GM19397 (cell line): Measurements from ENCODE around the gene AXIN1.
A peak's percentile ranks its signal among the peaks of the same experiment; 100 is the strongest.
"Not testable (repeated sequence)": the region's sequence is repeated elsewhere in the genome, so short reads cannot be mapped to it uniquely, and the experiment has no call there.

Experiments
- ATAC-seq: cut with Tn5 transposase; IDR thresholded peaks from one replicate; pipeline ENCODE4 v1.9.1; 2021; ENCODE audit warnings: mild to moderate bottlenecking, moderate library complexity; ENCODE audit not compliant: unreplicated experiment

The AXIN1 gene

DNA sequence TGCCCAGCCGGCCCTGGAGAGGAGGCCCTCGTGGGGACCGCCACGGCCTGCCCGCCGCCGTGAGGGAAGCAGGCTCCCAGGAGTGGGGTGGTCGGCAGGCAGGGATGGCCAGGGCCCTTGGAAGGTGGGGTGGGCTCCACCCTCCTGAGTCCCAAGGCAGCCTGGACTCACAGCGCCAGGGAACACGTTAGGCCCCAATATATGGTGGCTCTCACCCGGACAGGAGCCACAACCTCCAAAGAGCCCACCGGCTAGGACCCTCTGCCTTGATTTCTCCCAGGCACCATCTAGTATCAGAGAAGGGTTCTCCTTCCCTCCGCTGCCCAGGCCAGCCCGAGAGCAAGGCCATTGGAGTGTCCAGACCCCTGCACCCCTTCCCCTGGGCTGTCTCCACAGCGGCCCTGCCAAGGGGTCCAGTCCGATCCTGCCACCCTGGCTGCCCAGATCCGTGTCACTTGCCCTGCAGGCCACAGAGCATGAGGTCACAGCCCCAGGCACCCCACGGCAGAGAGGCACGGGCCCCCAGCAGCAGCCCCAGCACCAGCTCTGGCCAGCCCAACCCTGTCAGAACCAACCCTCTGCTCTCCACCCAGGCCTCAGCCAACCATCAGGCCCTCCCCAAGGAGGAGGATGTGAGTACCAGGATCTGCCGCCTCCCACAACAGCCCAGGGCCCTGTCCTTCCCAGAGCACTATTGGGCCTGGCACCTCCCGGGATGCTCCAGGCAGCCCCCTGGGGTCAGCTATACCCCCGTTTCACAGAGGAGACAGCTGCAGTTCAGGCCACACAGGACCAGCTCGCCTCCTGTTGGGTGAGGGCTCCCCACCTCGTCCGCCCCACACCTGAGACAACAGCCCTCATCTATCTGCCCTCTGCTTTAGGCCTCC lies 1.1 kb upstream of the AXIN1 start:
- peak; percentile 1 for ATAC-seq

DNA sequence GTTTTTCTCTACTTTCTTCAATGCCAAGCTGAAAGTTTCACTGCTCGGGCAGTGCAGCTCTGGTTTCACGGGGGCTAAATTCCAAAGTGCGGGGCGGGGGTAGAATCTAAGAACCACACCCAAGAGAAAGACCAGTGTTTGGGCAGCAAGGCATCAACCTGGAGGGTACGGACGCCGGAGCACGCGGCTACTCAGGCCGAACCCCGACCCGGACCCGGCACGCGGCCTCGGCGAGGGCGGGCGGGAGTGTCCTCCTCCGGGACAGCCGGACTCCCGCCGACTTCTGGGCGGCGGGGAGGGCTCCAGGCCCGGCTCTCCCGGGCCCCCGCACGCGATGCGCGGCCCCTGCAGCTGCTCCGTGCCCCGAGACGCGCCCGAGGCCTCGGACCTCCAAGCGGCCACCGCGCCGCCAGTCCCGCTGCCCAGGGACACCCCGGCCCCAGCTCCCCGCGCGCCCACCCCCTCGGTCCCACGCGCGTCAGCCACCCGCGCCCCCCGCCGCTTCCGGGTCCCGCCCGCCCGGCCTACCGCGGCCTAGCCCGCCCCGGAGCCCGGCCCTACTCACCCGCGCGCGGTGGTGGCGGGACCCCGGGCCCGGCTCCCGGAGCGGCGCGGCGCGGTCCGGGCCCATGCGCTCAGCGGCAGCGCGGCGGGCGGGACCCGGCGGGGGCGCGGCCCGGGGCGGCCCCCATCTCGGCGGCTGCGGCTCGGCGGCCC lies 561 bp downstream of the AXIN1 start:
- ATAC-seq = peak; percentile 10

DNA sequence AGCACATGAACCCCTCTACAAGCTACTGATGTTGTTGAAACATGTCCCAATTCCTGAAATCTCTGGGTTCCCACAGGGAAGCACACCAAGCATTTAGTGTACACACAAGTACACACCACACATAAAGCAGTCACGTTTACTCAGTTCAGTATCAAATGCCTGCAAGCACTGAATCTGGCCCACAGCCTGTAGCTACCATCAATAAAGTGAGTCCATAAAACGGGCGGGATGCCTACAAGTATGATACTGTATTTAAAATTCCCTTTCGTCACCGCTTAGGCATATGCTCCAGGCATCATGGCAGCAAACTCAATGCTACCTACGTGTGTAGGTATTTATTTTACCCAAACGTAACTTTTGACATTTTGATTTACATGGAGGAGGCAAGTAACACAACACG lies 2.3 kb downstream of the AXIN1 start:
- ATAC-seq = no peak

DNA sequence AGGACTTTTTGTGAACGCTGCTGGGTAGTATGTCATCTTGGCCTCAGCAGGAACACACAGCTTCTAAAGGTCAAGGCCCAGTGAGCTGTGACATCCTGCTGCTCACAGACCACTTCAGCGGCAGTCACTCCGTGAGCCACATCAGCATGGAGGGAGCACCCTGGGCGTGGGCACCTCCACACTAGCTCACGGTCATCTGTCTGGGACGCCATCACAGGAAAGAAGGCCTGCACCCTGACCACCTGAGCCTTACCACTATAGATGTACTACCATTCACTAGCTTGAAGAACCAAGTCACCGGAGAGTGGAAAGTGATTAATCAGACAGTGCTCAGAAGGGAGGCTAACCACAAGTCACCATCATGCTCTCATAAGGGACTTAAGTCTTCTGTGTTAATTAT lies 3.3 kb downstream of the AXIN1 start:
- ATAC-seq = no peak

DNA sequence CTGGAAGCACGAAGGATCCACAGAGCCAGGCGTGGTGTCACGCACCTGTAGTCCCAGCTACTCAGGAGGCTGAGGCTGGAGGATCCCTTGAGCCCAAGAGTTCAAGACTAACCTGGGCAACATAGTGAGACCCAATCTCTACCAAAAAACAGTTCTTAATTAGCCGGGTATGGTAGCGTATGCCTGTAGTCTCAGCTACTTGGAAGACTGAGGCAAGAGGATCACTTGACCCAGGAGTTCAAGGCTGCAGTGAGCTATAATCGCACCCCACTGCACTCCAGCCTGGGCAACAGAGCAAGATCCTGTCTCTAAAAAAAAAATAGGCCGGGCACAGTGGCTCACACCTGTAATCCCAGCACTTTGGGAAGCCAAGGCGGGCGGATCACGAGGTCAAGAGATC lies 4.0 kb downstream of the AXIN1 start:
- not testable (repeated sequence) for ATAC-seq

DNA sequence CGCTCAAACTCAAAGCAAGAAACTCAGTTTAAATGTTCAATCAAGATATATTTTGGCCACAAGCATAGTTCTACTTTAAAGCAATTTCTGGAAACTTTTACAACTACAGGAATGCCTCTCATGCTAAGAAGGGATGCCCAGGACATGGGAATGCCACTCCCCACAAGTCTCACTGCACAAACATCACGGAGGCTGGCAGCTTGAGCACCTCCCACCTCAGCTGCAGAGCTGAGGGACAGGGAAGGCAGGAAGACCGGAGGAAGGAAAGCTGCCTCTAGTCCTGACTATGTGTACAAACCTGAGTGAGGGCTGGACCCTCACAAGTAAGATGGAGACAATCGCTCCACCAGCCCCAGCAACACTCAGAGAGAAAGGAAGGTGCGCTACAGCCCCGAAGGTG lies 5.3 kb downstream of the AXIN1 start:
- no peak for ATAC-seq

DNA sequence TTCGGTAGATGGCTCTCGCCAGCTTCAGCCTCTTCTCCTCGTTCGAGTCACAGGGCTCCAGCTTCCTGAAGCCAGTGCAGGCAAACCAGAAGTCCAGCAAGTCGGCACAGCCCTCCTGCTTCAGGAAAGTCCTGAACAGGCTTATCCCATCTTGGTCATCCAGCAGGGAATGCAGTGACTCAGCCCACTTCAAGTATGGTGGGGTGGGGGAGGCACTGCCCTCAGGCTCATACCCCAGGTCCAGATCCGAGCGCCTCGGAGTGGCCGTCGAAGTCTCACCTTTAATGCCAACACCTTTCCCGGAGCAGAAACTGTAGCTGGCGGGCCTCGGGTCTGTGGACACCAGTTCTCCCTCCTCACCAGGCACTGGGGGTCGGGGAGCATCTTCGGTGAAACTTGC lies 5.9 kb downstream of the AXIN1 start:
- ATAC-seq = no peak

DNA sequence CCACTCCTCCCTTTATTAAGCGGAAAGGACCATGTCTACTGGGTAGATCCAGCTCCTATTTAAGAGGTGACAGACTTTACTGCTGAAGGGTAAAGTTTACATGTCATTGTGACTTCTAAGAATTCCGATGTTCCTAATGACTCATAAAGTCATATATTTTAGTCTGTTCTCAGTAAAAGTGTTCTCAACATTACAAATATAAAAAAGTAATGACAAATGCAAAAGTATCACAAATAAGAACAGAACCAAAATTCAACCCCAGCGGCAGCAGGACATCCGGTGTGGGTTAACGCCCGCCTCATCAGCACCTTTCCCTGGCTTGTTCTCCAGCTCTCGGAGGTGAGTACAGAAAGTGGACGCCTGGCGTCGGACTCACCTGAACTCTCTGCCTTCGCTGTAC lies 6.8 kb downstream of the AXIN1 start:
- ATAC-seq = no peak

DNA sequence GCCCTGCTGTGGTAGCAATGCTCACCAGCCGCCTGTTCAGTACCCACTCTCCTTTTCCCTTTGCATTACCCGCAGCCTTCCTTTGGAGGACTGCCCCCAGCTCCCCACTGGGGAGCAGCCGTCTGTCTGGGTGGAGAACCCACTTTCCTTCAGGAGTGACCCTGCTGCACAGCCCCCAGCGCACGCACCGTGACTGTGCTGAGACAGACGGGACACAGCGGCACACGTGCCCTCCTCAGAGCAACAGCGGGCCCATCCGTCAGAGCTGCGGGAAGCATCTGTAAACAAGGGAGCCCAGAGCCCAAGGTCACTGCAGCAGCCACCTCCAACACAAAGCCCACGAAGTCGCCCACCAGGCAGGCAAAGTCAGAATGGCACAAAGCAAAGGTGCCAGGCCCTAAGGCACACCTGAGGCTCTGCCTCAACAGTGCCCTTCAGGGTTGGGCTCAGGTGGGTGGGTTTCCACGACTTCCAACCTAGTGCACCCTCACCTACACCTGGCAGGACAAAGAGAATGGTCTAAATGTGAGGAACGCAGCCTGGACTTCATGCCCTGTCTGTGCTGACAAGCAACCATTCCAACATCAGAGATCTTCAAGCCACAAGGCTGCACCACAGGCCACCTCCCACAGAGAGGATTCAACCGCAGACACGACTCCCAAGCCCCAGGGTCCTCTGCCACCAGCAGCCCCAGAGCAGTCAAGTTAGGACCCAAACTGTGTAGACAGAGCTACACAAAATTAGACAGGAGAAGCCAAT lies 9.9 kb downstream of the AXIN1 start:
- no peak for ATAC-seq

DNA sequence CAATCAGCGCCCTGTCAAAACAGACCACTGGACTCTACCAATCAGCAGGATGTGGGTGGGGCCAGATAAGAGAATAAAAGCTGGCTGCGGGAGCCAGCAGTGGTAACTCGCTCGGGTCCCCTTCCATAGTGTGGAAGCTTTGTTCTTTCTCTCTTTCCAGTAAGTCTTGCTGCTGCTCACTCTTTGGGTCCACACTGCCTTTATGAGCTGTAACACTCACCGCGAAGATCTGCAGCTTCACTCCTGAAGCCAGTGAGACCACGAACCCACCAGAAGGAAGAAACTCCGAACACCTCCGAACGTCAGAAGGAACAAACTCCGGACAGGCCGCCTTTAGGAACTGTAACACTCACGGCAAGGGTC lies 10.6 kb downstream of the AXIN1 start:
- not testable (repeated sequence) for ATAC-seq

DNA sequence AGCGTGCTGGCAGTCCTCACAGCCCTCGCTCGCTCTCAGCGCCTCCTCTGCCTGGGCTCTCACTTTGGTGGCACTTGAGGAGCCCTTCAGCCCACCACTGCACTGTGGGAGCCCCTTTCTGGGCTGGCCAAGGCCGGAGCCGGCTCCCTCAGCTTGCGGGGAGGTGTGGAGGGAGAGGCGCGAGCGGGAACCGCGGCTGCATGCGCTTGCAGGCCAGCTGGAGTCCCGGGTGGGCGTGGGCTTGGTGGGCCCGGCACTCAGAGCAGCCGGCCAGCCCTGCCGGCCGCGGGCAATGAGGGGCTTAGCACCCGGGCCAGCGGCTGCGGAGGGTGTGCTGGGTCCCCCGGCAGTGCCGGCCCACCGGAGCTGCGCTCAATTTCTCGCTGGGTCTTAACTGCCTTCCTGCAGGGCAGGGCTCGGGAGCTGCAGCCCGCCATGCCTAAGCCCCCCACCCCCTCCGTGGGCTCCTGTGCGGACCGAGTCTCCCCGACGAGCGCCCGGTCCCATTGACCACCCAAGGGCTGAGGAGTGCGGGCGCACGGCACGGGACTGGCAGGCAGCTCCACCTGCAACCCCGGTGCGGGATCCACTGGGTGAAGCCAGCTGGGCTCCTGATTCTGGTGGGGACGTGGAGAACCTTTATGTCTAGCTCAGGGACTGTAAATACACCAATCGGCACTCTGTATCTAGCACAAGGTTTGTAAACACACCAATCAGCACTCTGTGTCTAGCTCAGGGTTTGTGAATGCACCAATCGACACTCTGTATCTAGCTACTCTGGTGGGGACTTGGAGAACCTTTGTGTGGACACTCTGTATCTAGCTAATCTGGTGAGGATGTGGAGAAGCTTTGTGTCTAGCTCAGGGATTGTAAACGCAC lies 11.2 kb downstream of the AXIN1 start:
- not testable (repeated sequence) for ATAC-seq

DNA sequence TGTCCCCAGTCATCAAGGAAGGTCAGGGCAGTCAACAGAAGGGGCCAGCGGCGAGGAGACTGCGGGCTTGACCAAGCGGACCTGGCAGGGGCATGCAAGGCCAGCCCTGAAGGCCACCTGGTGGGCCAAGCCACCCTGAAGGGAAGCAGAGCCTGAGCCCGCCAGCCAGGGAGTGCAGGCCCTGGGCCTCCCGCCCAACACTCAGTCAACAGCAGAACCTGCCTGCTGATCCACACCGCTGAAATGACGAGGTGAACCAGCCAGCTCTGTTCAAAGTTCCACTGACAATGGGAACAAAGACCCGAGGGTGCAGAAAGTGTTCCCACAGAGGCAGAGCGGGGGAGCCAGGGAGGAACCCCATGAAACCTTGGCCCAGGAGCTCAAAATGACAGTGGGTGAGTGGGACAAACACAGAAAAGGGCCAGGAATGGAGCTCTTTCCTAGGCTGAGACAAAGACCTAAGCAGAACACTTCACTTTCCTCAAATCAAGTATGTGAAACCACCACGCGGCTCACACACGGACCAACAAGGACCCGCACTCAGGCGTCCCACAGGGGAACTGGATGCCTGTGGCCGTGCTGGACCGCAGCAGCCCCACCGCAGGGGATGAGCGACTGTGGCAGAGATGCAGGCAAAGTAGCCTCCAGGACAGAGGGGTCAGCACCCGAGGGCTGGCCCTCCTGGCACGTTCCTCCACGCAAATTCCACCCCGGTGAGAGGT lies 12.0 kb downstream of the AXIN1 start:
- no peak for ATAC-seq

DNA sequence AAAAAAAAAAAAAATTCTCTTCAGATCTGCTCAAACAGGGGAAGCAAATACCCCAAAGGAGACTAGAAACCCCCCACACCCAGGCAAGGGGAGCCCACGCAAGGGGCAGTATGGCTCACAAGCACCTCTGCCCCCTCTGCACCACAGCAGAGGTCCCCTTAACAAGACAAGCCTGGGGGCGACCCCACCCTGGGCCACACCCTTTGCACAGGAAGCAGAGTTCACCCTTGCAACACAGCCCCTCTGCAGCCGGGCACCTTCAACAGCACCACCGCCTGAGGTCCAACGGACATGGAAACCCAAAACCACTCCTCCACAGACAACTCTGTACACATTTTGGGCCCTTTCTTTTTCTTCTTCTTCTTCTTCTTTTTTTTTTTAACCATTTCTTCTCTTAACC lies 12.8 kb downstream of the AXIN1 start:
- ATAC-seq = no peak

DNA sequence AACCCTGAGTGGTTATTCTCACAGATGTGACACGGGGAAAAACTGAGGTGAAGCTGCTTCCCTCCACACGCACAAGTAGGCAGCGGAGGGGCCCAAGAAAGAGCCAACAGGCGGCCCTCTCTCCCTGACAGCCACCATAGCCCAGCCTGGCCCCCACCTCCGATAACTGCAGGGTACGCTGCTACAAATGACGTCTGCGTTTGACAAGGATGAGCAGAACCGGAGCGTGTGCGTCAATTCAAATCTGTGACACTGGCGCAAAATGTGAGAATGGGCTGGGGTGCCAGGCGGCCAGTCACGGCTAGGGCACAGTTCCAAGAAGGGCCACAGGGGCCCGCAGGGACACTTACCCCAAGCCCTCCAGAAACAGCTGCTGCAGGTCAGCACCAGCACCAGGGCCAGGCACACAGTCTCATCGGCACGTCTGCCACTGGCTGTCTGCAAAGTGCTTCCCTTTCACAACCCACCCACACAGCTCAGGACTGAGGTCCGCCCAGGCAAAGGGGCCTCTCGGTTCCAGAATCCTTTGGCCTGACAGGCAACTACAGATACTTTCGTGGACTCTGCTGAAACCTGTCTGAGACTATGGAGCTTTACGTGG lies 14.4 kb downstream of the AXIN1 start:
- ATAC-seq = no peak

DNA sequence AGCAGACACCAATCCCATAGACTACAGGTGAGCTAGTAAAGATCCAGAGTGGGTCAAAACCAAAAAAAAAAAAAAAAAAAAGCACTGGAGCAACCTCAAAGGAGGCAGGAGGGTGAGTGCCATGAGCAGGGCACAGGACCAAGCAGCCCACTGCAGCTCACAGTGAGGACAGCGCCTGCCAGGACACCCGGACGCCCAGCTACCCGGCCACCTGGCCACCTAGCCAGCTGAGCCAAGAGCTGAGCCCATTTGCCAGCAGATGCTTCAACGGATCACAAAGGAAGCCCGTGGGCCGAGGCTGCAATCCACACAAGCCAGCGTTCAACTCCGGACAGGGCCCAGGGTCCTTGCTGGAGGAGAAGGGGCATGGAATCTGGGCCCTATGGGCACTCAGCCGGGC lies 15.1 kb downstream of the AXIN1 start:
- no peak for ATAC-seq

DNA sequence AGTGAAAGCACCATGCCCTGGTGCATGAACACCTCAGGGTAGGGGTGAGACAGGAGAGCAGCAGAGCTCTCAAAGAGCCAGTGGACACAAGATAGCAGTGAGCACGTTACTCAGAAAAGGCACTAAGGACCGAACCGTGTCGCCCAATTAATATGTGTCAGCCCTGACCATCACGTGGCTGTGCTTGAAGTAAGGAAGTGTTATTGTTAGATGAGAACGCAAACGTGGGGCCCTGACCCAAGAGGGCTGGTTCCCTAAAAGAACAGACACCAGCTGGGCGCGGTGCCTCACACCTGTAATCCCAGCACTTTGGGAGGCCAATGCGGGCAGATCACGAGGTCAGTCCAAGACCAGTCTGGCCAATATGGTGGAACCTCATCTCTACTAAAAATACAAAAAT lies 16.3 kb downstream of the AXIN1 start:
- ATAC-seq = no peak

DNA sequence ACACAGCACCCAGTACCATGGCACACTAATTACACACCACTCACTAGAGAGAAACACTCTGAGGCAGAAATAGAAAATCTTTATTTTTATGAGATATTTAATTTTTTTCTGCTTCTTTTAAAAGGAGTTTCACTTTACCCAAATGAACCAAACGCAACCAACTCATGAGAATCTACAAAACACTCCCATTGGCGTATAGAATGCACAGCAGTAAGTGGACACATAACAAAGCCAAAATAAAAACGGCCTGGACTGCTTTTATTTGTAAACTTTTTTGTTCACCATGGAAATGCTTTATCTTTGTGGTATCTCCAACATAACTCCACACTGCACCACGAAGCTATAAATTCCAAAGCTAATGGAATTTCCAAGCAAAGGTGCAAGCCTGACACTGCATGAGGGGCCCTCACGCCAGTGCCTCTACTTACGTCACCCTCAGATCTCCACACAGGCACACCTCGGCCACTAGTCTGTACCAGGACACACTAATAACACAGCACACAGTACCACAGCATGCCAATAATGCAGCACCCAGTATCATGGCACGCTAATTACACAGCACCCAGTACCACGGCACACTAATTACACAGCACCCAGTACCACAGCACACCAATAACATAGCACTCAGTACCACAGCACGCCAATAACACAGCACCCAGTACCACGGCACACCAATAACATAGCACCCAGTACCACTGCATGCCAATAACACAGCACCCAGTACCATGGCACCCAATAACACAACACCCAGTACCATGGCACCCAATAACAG lies 17.5 kb downstream of the AXIN1 start:
- not testable (repeated sequence) for ATAC-seq

DNA sequence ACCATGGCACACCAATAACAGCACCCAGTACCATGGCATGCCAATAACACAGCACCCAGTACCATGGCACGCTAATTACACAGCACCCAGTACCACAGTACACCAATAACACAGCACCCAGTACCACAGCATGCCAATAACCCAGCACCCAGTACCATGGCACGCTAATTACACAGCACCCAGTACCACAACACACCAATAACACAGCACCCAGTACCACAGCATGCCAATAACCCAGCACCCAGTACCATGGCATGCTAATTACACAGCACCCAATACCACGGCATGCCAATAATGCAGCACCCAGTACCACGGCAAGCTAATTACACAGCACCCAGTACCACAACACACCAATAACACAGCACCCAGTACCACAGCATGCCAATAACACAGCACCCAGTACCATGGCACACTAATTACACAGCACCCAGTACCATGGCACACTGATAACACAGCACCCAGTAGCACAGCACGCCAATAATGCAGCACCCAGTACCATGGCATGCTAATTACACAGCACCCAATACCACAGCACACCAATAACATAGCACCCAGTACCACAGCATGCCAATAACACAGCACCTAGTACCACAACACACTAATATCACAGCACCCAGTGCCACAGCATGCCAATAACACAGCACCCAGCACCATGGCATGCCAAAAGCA lies 18.2 kb downstream of the AXIN1 start:
- ATAC-seq = not testable (repeated sequence)
